OCI-LY3 (cell line): ENCODE results near the gene WDR20.

Source experiments
- H2AFZ ChIP-seq: fragments of 200-600, 300-600 bp; shearing (Covaris generic); 2 replicates; pipeline ENCODE4 v1.6.0; 2014; ENCODE audit warnings: antibody characterized with exemption, low read depth, low read length
- H3K27ac ChIP-seq: fragments of 200-600, 300-600 bp; sonication (generic); 2 replicates; pipeline ENCODE4 v1.5.1; 2014; ENCODE audit warnings: mild to moderate bottlenecking, low read length, moderate library complexity, mixed read lengths
- H3K27me3 ChIP-seq: fragments of 200-600, 300-600 bp; sonication (generic); 2 replicates; pipeline ENCODE4 v1.6.1; 2014; ENCODE audit warnings: low read depth, low read length, mixed read lengths
- H3K36me3 ChIP-seq: fragments of 200-600, 300-600 bp; sonication (generic); replicated peaks from 2 replicates; pipeline ENCODE3; 2014; ENCODE audit warnings: low read depth, low read length, mixed read lengths
- H3K4me1 ChIP-seq: fragments of 300-600, 200-600 bp; sonication (generic); 2 replicates; pipeline ENCODE4 v1.6.1; 2014; ENCODE audit warnings: low read length, mixed read lengths
- H3K4me2 ChIP-seq: fragments of 200-600, 300-600 bp; sonication (generic); 2 replicates; pipeline ENCODE4 v1.6.1; 2014; ENCODE audit warnings: low read length, mixed read lengths
- H3K4me3 ChIP-seq: fragments of 300-600, 200-600 bp; sonication (generic); 2 replicates; pipeline ENCODE4 v1.5.1; 2014; ENCODE audit warnings: antibody characterized with exemption, mild to moderate bottlenecking, low read length, moderate library complexity
- H3K79me2 ChIP-seq: fragments of 300-600, 200-600 bp; shearing (Covaris generic); 2 replicates; pipeline ENCODE4 v1.6.1; 2014; ENCODE audit warnings: mild to moderate bottlenecking, low read length, mixed read lengths
- H3K9ac ChIP-seq: fragments of 300-600, 200-600 bp; shearing (Covaris generic); 2 replicates; pipeline ENCODE4 v1.6.0; 2014; ENCODE audit warnings: mild to moderate bottlenecking, low read length, moderate library complexity
- H3K9me3 ChIP-seq: fragments of 200-600, 300-600 bp; shearing (Covaris generic); 2 replicates; pipeline ENCODE4 v1.6.1; 2014; ENCODE audit warnings: low read length, mixed read lengths; ENCODE audit not compliant: insufficient read depth
- H4K20me1 ChIP-seq: fragments of 200-600, 300-600 bp; sonication (generic); 2 replicates; pipeline ENCODE4 v1.6.1; 2016; ENCODE audit warnings: low read length, mixed read lengths; ENCODE audit not compliant: insufficient read depth
- EZH2phosphoT487 ChIP-seq: fragments of 200-600 bp; shearing (Covaris generic); IDR thresholded peaks from 2 replicates; pipeline ENCODE4 v1.6.1; 2018; ENCODE audit warnings: antibody characterized with exemption, mixed run types, low read depth
- TF ChIP-seq, protein P1 (sequence below): fragments of 200-600, 300-600 bp; sonication (generic); IDR thresholded peaks from 2 replicates; pipeline ENCODE4 v1.5.1; 2014; ENCODE audit warnings: antibody characterized with exemption, low read length, low read depth

The WDR20 gene

DNA sequence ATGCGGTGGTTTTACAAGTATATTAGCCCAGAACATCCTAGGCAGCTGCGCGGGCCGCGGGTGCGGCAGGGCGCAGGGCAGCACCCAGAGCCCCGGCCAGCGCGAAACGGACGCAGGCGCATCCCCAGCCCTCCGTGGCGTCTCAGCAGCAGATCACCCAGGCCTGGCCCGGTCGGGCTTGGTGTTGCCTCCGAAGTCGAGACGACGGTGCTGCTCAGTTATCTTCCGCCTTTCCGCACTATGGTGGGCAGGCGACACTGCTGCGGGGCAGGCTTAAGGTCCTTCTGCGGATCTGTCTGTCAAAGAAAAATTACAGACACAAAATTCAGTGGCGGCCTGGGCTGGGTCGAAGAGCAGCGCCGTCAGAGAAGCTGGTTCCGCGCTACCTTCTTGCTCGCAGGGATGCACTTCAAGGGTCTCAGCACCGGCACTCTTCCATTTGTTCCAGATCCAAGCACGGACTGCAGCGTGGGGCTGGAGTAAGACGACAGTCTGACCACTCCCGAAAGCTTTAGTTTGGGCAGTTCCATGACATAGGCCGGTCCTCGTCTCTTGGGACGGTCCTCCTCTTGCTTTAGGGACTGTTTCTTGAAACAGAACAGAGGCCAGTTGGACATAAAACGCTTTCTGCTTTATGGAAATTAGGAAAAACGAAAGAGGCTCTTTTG, 89.5 kb downstream of the WDR20 start:
- no peak overlapping the region for H3K27ac ChIP-seq
- no peaks in the 10 kb centered on the region for H3K79me2 ChIP-seq
- H3K36me3 ChIP-seq = no peaks in the 10 kb centered on the region
- no peak overlapping the region for H3K4me3 ChIP-seq
- no peaks in the 10 kb centered on the region for H3K4me1 ChIP-seq
- H2AFZ ChIP-seq = no peak overlapping the region
- TF ChIP-seq EZH2phosphoT487 = no peak
- TF ChIP-seq, protein P1, sequence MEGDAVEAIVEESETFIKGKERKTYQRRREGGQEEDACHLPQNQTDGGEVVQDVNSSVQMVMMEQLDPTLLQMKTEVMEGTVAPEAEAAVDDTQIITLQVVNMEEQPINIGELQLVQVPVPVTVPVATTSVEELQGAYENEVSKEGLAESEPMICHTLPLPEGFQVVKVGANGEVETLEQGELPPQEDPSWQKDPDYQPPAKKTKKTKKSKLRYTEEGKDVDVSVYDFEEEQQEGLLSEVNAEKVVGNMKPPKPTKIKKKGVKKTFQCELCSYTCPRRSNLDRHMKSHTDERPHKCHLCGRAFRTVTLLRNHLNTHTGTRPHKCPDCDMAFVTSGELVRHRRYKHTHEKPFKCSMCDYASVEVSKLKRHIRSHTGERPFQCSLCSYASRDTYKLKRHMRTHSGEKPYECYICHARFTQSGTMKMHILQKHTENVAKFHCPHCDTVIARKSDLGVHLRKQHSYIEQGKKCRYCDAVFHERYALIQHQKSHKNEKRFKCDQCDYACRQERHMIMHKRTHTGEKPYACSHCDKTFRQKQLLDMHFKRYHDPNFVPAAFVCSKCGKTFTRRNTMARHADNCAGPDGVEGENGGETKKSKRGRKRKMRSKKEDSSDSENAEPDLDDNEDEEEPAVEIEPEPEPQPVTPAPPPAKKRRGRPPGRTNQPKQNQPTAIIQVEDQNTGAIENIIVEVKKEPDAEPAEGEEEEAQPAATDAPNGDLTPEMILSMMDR = no peak
- no peaks in the 10 kb centered on the region for H4K20me1 ChIP-seq
- no peak overlapping the region for H3K9ac ChIP-seq
- H3K9me3 ChIP-seq = no peaks in the 10 kb centered on the region
- no peaks in the 10 kb centered on the region for H3K27me3 ChIP-seq
- H3K4me2 ChIP-seq = no peak overlapping the region

DNA sequence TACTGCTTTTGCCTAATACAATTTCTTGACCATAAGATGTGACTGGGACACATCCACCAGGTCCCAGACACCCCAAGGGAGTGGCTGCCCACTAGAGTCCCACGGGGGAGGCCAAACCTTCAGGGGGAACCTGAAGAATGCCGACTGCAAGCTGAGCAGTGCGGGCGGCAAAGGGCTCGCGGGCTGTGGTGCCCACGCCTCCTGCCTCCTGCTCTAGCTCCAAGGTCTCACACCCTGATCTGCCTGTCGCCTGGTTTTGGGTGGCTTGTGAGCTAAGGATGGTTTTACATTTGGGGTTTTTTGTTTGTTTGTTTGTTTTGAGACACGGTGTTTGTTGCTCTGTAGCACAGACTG, 90.0 kb downstream of the WDR20 start:
- no peaks in the 10 kb centered on the region for H3K9me3 ChIP-seq
- no peak overlapping the region for H2AFZ ChIP-seq
- no peaks in the 10 kb centered on the region for H3K36me3 ChIP-seq
- no peaks in the 10 kb centered on the region for H4K20me1 ChIP-seq
- H3K27ac ChIP-seq = no peak overlapping the region
- H3K4me1 ChIP-seq = no peaks in the 10 kb centered on the region
- H3K4me3 ChIP-seq = no peak overlapping the region
- H3K9ac ChIP-seq = no peak overlapping the region
- H3K4me2 ChIP-seq = no peak overlapping the region
- no peaks in the 10 kb centered on the region for H3K79me2 ChIP-seq
- no peak for TF ChIP-seq EZH2phosphoT487
- TF ChIP-seq, protein P1 = no peak
- no peaks in the 10 kb centered on the region for H3K27me3 ChIP-seq

DNA sequence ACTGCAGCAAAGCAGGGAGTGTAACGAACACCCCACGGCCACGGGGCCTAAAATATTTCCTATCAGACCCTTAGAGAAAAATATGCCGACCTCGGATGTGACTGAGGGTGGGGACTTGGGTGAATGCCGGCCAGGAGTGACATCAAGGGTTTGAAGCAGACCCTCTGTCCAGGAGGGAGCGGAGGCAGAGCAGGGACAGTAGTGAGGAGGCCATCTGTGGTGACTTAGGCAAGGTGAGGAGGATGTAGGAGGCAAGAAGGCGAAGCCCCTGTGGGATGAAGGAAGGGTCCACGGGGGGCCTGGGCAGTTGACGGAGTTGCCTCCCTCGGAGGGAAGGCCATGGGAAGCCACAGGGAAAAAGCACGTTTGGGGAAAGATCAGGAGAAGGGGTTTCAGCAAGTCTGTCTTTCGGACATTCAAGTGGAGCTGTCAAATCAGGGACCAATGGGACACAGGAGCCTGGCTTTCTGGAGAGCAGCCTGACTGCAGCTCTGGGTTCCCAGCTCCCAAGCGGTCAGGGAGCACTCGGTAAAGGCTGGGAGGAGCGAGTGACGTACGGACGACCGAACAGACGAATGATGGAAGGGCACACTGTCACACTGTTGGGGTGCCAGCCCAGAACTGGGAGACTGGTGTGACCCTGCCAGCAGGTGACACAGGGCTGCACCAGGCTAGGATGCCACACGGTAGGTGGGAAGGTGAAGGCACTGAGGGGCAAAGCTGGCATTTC, 90.9 kb downstream of the WDR20 start:
- TF ChIP-seq, protein P1 = no peak
- no peak for TF ChIP-seq EZH2phosphoT487
- Histone ChIP-seq H3K9me3 (no peaks in the 10 kb centered on the region), H2AFZ (no peak overlapping the region), H3K4me3 (no peak overlapping the region), H3K27me3 (no peaks in the 10 kb centered on the region), H4K20me1 (no peaks in the 10 kb centered on the region), H3K4me2 (no peak overlapping the region), H3K79me2 (no peaks in the 10 kb centered on the region), H3K36me3 (no peaks in the 10 kb centered on the region), H3K4me1 (peaks cover 2% of the 10 kb centered on the region; the same call in 1 of the 2 replicates), H3K27ac (no peak overlapping the region), H3K9ac (no peak overlapping the region)

DNA sequence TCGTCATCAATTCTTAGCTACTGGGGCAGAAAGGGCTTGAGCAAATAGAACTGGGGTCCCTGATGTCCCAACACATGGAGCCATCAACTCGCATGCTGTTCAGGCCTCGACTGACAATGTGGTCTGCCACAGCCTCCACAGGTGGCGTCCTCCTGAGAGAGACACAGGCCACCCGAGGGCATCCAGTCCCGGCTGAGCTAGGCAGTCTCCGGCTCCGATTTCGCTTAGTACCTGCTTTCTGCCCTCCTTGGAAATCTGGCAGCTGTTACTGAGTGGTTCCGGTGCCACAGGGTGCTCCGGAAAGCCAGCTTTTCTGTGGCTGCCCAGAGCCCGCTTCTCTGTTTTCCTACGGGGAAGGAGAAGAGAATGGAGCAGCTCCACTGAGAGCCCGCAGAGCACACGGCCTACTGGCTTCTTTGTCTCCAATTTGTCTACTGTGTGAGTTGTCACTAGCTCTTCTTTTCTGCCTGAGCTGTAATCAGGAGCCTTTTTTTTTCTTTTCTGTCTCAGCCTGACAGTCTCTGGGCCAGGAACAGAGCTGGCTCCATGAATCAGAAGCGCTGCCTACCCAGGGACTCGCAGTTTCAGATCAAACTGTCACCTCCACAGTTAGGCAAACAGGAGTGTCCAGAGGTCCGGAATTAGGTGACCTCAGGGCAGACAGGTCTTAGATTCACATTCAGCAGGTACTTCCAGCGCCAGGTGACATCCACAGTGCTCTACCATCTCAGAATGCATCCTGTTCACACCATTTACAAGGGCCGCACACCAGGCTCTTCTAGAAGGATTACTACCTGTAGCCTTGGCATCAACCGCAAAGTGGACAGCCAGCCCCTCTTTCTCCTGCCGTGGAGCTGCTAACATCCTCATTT, 92.0 kb downstream of the WDR20 start:
- Histone ChIP-seq H3K4me1 (peaks cover 2% of the 10 kb centered on the region; the same call in 1 of the 2 replicates), H2AFZ (no peak overlapping the region), H4K20me1 (no peaks in the 10 kb centered on the region), H3K4me3 (no peak overlapping the region), H3K79me2 (no peaks in the 10 kb centered on the region), H3K36me3 (no peaks in the 10 kb centered on the region), H3K9me3 (no peaks in the 10 kb centered on the region), H3K4me2 (no peak overlapping the region), H3K27me3 (0 out of 2 replicates have a peak, but pooled peaks cover under 1% of the 10 kb centered on the region), H3K9ac (no peak overlapping the region), H3K27ac (no peak overlapping the region)
- TF ChIP-seq, protein P1 = no peak
- no peak for TF ChIP-seq EZH2phosphoT487
